ENCODE data around the gene SCARF2.

DNA sequence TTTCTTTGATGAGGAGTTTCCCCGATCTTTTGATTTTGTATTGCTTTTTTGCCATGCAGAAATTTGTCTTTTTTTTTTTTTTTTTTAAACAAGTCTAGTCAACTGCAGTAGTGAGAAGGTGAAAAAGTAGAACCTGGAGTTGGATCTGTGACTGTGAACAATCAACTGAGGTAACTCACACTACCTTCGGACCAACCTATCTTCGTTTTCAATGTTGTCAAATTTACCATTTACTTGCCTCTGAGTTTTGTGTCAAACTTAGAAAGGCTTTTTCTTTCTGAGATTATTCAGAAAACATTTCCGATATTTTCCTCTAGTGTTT is 37.5 kb upstream of the SCARF2 start:
- TF ChIP-seq, protein P1, sequence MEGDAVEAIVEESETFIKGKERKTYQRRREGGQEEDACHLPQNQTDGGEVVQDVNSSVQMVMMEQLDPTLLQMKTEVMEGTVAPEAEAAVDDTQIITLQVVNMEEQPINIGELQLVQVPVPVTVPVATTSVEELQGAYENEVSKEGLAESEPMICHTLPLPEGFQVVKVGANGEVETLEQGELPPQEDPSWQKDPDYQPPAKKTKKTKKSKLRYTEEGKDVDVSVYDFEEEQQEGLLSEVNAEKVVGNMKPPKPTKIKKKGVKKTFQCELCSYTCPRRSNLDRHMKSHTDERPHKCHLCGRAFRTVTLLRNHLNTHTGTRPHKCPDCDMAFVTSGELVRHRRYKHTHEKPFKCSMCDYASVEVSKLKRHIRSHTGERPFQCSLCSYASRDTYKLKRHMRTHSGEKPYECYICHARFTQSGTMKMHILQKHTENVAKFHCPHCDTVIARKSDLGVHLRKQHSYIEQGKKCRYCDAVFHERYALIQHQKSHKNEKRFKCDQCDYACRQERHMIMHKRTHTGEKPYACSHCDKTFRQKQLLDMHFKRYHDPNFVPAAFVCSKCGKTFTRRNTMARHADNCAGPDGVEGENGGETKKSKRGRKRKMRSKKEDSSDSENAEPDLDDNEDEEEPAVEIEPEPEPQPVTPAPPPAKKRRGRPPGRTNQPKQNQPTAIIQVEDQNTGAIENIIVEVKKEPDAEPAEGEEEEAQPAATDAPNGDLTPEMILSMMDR (IDR thresholded peaks at IDR 0.05), result no peak
- TF ChIP-seq POLR2A (IDR thresholded peaks at IDR 0.05), result no peak

All from lower leg skin (tissue), 3 donors.